Activated T-cell treated with anti-CD3 and anti-CD28 coated beads, Interleukin-2, amount 50 U/mL, for 48 hours (primary cell): ENCODE measurements around the gene EID2.

Experiments
- DNase-seq, 2 experiments: peaks; one replicate each; pipeline ENCODE4 v3.0.0-alpha.2; 2020

EID2 gene

DNA sequence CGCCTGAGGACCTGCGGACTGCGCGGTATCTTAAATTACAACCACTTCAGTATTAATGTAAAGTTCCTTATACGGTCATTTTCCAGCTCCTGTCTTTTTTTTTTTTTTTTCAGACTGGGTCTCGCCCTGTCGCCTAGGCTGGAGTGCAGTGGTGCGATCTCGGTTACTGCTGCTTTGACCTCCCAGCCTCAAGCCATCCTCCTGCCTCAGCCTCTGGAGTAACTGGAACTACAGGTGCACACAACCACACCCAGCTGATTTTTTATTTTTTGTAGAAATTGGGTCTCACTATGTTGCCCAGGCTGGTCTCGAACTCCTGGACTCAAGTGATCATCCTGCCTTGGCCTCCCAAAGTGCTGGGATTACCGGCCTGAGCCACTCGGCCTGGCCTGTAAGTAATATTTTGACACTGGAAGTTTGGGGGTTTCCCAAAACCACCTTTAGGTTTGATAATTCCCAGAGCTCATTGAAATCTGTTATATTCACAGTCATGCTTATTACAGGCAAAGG is 6.9 kb downstream of the EID2 start:
- no peak for DNase-seq

DNA sequence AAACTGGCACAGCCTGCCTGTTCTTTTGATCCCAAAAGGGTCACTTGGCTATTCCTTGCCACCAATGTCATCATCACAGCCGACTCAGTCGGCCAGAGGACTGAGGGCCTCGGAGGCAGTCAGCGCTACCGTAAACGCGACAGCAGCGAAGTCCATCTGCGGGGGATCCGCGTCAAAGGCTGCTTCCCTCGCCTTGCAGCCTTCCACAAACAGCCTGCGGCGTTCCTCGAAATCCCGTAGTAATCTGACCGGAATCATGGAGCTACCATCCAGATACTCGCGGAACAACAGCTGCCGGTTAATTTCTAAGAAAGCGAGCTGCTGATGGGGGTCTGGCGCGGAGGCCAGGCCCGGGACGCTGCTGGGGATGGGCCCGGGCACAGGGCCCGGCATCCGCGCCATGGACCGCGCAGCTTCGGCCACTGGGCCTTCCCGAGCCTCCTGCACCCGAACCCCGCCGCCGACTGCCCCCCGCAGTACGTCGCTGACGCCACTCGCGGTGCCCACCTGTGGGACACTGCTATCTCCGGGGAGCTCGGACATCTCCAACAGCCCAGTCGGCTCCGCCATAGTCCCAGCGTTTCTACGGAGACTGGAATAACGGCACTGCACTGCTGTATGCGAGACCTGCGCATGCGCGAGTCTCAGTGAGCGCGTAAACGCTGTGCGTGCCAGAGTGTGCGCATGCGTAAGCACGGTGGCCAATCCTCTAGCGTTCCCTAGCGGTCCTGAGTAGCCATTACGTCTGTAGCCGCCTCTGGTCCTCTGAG is 7.5 kb downstream of the EID2 start, which contains the start of gene EID2B:
TSS of gene EID2B (minus strand) at position 620 of the 770 bp plus-strand sequence. CDS start at position 570, 50 bp downstream.
- peak; percentile 94 to 95 for DNase-seq

DNA sequence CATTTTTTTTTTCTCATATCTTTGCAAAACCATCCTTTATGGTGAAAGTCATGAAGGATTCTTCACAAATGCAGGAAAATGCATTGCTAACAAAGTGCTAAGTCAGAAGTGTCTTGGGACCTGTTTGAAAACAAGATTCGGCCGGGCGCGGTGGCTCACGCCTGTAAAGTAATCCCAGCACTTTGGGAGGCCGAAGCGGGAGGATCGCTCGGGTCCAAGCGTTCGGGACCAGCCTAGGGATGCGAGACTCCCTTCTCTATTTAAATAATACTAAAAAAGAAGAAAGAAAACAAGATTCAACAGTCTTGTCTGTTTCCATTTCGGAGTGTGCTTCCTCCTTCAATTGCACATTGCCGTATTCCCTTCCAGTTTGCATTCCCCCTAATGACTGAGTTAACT is 8.1 kb downstream of the EID2 start:
- DNase-seq, result no peak

DNA sequence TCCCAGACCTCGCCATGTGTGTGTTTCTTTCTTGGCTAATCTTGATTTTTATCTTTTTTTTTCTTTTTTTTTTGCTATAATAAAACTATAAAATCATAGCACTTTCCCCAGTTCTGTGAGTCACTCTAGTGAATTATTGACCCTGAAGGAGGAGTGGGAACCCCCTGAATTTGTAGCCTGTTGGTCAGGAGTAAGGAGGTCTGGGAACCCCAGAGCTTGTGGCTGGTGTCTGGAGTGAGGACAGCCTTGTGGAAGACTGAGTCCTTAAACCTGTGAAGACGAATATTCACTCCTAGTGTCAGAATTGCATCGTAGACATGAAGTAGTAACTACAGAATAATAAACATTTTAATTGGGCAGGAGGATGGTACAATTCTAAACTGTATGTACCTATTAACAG is 14.8 kb downstream of the EID2 start:
- no peak for DNase-seq

DNA sequence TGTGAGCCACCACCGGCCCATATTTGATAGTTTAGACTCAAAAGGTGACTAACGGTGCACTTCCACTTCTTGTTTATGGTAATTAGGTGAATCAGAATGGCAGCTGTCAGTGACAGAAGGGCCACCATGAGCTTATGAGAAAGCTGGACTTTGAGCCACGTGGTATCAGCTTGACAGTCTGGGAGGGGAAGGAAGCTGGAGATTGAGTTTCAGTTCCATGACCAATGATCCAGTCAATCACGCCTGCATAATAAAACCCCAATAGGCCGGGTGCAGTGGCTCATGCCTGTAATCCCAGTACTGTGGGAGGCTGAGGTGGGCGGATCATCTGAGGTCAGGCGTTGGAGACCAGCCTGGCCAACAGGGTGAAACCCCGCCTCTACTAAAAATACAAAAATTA is 15.5 kb downstream of the EID2 start:
- DNase-seq, result no peak

DNA sequence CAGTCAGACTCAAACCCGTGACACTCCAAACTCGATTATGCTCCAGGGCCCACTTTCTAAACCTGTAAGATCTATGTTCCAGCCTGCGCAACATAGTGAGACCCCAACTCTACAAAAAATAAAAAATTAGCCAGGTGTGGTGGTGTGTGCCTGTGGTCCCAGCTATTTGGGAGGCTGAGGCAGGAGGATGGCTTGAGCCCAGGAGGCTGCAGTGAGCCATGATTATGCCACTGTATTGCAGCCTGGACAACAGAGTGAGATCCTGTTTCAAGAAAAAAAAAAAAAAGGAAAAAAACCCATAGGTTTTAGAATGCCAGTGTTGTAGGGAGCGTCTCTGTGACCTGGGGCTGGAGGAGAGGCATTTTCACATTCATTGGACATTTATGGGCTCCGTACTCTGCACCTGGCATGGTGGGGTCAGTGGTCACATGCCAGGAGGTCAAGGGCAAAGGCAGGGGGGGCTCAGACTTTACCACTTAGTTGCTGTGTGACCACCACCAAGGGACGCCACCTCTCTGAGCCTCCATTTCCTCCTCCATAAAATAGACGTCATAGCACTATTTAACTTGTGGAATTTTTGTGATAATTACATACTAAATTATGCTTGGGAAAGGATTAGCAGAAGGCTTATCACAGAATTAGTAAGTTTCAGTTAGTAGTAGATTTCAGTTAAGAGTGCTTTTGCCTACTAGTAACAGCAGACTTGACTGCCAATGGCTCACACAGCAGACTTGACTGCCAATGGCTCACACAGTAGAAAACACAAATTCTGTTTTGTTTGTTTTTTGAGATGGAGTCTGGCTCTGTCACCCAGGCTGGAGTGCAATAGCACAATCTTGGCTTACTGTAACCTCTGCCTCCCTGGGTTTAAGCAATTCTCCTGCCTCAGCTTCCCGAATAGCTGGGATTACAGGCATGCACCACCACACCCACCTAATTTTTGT is 19.1 kb downstream of the EID2 start:
- no peak for DNase-seq

DNA sequence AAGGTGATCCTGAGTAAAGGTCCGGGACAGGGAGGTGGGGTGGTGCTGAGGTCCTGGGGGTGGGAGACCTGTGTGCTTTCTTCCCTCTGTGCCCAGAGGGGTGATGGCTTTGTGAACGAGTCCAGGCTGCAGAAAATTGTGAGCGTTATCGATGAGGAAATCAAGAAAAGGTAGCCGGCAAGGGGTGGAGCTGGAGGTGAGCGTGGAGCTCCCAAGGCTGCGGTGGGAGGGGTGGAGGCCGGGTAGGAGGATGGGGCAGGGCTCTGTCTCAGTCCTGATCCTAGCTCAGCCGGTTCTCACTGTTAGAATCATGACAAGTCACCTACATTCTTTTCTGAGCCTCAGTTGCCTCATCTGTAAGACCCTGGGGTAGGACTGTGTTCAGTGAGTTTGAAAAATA is 21.0 kb downstream of the EID2 start:
- DNase-seq, result no peak

GRCh38 chr19:39518458-39518857 is 21.5 kb downstream of the EID2 start:
- no peak for DNase-seq

DNA sequence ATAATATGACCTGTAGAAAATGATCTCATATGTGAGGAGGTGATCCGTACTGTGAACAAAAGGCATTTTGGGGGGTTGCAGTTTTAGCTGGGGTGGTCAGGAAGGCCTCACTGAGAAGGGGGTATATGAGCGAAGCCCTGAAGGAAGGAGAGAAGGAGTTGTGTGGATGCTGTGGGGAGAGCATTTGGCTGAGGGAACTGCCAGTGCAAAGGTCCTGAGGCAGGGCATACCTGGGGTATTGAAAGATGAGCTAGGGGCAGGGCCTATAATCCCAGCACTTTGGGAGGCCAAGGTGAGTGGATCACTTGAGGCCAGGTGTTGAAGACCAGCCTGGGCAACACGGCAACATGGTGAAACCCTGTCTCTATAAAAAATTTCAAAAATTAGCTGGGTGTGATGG is 22.5 kb downstream of the EID2 start:
- DNase-seq, result no peak

- no peak for DNase-seq
Observed at GRCh38 chr19:39516270-39516669, 23.7 kb downstream of the EID2 start.

DNA sequence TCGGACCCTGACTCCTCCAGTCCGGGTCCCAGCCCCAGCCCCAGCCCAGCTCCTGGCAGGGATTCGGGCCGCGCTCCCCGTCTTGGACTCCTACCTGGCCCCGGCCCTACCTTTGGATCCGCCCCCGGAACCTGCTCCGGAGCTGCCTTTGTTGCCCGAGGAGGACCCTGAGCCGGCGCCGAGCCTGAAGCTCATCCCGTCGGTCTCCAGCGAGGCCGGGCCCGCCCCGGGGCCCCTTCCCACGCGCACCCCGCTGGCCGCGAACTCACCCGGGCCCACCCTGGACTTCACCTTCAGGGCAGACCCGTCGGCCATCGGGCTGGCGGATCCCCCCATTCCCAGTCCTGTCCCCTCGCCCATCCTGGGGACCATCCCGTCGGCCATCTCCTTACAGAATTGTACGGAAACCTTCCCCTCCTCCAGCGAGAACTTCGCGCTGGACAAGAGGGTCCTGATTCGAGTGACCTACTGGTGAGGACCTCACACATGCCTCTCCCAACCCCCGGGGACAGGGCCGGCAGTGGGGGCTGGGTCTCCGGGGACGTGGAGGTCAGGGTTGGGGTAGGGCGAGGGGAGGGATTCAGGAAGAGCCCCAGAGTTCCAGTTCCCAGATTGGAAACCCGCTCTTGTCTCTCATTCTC is 24.3 kb downstream of the EID2 start:
- DNase-seq, result no peak

DNA sequence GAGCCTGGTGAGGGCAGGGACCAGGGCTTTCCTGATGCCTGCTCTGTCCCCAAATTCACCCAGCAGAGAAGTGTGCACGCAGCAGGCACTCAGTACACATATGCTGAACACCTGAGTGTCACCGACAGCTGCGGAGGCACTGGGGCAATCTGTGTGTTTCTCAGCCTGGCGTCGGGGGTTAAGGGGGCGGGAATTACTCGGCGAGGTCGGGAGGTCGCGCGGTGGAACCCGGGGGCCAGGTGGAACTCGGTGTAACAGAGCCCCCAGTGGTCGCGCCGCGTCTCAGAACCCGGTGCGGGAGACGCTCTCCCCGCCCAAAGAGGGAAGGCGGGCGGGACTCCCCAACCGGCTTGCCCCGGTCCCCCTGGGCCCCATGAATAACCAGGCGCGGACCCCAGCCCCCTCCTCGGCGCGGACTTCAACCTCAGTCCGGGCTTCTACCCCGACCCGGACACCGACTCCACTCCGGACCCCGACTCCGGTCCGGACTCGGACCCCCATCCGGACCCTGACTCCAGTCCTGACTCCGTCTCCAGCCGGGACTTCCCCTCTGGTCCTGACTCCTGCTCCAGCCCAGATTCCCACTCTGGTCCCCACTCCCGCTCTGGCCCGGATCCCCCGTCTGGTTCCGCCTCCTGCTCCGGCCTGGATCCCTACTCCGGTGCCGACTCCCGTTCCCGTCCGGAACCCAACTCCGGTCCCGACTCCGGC is 25.0 kb downstream of the EID2 start, which contains the start of gene SELENOV:
TSS of gene SELENOV (plus strand) at position 300 of the 711 bp plus-strand sequence. CDS start at position 374, 74 bp downstream.
- no peak for DNase-seq

DNA sequence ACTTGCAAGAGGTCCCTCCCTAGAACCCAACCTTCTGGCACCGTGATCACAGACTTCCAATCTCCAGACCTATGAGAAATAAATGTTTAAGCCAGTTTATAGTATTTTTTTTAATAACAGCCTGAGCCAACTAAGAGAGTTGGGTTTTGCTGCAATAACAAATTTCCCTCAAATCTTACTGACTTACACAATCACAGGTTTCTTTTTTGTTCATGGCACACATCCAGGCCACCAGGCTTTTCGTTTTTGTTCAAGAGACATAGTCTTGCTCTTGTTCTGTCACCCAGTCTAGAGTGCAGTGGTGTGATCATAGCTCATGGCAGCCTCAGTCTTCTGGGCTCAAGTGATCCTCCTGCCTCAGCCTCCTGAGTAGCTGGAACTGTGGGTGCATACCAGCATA is 27.0 kb downstream of the EID2 start:
- no peak for DNase-seq

DNA sequence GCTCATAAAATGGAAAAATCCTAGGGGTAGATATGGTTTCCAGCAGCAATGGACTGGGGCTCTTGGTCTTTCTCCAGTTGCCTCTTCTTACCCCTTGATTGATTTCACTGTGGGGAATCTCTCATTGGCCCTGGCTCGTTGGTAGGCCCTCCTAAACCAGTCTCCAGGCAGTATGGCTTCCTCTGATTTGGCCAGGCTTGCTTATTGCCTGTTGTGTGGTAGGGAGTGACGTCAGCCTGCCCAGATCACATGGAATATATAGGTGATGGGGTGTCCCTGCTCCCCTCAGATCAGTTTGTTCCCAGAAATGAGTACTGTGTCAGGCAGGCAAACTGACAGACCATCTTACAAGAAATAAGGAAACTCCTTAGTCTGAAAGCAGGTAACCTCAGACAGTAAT is 30.7 kb downstream of the EID2 start:
- no peak for DNase-seq

DNA sequence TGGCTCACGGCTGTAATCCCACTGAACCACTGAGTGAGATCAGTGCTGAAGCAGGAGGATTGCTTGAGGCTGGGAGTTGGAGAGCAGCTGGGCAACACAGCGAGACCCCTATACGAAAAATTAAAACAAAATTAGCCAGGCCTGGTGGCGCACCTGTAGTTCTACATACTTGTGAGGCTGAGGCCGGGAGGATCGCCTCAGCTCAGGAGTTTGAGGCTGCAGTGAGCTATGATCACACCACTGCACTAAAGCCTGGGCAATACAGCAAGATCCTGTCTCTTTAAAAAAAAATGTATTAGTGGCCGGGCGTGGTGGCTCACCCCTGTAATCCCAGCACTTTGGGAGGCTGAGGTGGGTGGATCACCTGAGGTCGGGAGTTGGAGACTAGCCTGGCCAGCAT is 31.3 kb downstream of the EID2 start:
- DNase-seq, result no peak

DNA sequence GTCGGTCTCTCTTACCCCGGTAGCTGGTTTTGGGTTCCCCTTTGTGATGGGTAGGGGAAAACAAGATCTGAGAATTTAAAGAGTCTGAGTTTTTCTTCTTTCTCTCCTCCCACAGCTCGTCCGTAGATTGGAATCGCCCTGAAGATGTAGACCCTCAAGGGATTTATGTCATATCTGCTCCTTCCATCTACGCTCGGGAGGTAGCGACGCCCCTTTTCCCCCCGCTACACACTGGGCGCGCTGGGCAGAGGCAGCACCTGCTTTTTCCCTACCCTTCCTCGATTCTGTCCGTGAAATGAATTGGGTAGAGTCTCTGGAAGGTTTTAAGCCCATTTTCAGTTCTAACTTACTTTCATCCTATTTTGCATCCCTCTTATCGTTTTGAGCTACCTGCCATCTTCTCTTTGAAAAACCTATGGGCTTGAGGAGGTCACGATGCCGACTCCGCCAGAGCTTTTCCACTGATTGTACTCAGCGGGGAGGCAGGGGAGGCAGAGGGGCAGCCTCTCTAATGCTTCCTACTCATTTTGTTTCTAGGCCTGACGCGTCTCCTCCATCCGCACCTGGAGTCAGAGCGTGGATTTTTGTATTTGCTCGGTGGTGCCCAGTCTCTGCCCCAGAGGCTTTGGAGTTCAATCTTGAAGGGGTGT is 32.1 kb downstream of the EID2 start:
- no peak for DNase-seq

DNA sequence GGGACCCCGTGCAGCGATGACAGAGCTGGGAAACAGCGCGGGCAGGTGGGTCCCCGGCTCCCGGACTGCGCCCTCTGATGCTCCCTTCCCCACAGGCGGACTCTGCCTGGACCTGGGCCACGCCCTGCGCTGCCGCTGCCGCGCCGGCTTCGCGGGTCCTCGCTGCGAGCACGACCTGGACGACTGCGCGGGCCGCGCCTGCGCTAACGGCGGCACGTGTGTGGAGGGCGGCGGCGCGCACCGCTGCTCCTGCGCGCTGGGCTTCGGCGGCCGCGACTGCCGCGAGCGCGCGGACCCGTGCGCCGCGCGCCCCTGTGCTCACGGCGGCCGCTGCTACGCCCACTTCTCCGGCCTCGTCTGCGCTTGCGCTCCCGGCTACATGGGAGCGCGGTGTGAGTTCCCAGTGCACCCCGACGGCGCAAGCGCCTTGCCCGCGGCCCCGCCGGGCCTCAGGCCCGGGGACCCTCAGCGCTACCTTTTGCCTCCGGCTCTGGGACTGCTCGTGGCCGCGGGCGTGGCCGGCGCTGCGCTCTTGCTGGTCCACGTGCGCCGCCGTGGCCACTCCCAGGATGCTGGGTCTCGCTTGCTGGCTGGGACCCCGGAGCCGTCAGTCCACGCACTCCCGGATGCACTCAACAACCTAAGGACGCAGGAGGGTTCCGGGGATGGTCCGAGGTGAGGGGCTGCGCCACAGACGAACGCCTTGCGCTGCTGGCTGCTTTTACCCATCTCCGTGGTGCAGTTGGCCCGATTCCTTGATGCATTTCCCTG is 32.8 kb downstream of the EID2 start:
- peak; percentile 67 to 79 for DNase-seq

DNA sequence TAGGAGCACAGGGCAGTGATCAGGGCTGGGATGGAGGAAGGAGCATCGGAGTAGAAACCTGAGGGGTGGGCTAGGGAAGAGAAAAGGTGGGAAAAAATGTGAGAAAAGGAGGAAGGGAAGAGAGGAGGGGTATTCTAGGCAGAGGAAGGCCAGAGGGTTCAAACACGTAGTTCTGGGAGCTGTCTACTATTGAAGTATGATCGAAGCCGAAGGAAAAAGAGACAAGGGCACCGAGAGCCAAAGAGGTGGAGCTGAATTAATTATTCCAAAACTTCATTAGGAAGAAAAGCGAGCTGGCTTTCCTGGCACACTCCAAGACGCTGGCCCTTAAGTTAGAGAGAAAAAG is 33.4 kb downstream of the EID2 start:
- DNase-seq, result no peak

DNA sequence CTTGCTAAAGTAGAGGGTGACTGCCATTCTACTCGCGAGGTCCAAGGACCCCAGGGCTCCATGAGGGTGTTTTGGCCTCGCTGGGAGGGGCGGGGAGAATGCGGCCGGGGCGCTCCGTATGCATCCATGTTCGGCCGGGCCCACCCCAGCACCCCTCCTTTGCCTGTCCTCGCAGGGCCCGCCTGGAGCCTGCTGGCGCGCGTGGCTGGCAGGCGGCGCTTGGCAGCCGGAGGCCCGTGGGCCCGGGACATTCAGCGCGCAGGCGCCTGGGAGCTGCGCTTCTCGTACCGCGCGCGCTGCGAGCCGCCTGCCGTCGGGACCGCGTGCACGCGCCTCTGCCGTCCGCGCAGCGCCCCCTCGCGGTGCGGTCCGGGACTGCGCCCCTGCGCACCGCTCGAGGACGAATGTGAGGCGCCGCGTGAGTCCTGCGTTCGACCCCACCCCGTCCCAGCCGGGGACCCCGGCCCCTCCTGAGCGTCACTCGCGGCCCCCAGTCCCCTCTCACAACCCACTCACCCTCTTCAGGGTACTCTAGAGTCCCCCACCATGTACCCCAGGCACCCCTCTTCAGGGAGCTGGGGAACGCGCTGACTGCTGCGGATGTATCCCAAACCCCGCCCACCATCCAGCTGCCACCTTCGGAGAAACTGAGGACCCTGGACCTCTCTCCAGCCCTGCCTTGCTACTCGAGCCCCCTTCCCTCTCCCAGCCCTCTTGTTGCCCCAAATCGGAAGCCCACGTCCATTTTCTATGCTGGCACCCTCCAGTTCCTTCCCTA is 37.1 kb downstream of the EID2 start:
- peak; percentile 84 to 89 for DNase-seq

GRCh38 chr19:39501340-39501739 is 38.6 kb downstream of the EID2 start:
- DNase-seq, result no peak
